G401.6 (cell line): Measurements from ENCODE around the gene EDEM1.
"Not testable (repeated sequence)": the region's sequence is repeated elsewhere in the genome, so short reads cannot be mapped to it uniquely, and the experiment has no call there.

Experiments used
- FAIRE-seq: peaks from 2 replicates; lab custom pipeline; 2012; peaks lifted over from hg19 to GRCh38; lab: Jason Lieb, UNC

EDEM1 gene

GRCh38 chr3:5233026-5233425, 45.5 kb downstream of the EDEM1 start:
- FAIRE-seq, result no peak

GRCh38 chr3:5235655-5236054, 48.1 kb downstream of the EDEM1 start:
- FAIRE-seq, result no peak

- FAIRE-seq, result no peak
These were observed 51.0 kb downstream of the EDEM1 start for GRCh38 chr3:5238545-5238944.

GRCh38 chr3:5239602-5240001, 52.1 kb downstream of the EDEM1 start:
- FAIRE-seq, result no peak

- FAIRE-seq, result no peak
These were observed 53.2 kb downstream of the EDEM1 start for GRCh38 chr3:5240740-5241139.

GRCh38 chr3:5242785-5243184, 55.3 kb downstream of the EDEM1 start:
- FAIRE-seq, result not testable (repeated sequence)

- FAIRE-seq, result no peak
These were observed 58.4 kb downstream of the EDEM1 start for GRCh38 chr3:5245927-5246326.

- FAIRE-seq, result no peak
These were observed 61.3 kb downstream of the EDEM1 start for GRCh38 chr3:5248822-5249221.

- no peak for FAIRE-seq
These were observed 63.1 kb downstream of the EDEM1 start for GRCh38 chr3:5250467-5251195.

- FAIRE-seq, result no peak
These were observed 63.7 kb downstream of the EDEM1 start for GRCh38 chr3:5251196-5251583.

GRCh38 chr3:5252131-5252530, 64.6 kb downstream of the EDEM1 start:
- no peak for FAIRE-seq

- no peak for FAIRE-seq
These were observed 67.0 kb downstream of the EDEM1 start for GRCh38 chr3:5254281-5255048.

- no peak for FAIRE-seq
These were observed 68.2 kb downstream of the EDEM1 start for GRCh38 chr3:5255404-5256344.

- no peak for FAIRE-seq
These were observed 71.0 kb downstream of the EDEM1 start for GRCh38 chr3:5258526-5258925.

- no peak for FAIRE-seq
These were observed 73.5 kb downstream of the EDEM1 start for GRCh38 chr3:5260992-5261501.

- FAIRE-seq, result no peak
These were observed 75.0 kb downstream of the EDEM1 start for GRCh38 chr3:5262507-5262906.

GRCh38 chr3:5264093-5264600, 76.6 kb downstream of the EDEM1 start:
- FAIRE-seq, result no peak

- no peak for FAIRE-seq
These were observed 77.6 kb downstream of the EDEM1 start for GRCh38 chr3:5264896-5265770.

GRCh38 chr3:5267252-5267651, 79.7 kb downstream of the EDEM1 start:
- FAIRE-seq, result no peak

- FAIRE-seq, result no peak
These were observed 80.4 kb downstream of the EDEM1 start for GRCh38 chr3:5267889-5268288.
